ENCODE results near the gene FAM47E. TPM values are rescaled to one million over a fixed set of nuclear protein-coding genes. Genes with fewer than 3 reads are reported as not detected.
"Not testable (repeated sequence)": the region's sequence is repeated elsewhere in the genome, so short reads cannot be mapped to it uniquely, and the experiment has no call there.

FAM47E gene
- total RNA-seq, 1 donor from 2014 or later = 6.4 TPM

- Histone ChIP-seq H3K36me3 (no peaks in the 10 kb centered on the region), H3K4me3 (no peak overlapping the region), H3K27ac (no peak overlapping the region), H3K9me3 (peaks cover 12% of the 10 kb centered on the region), H3K4me1 (peaks cover 8% of the 10 kb centered on the region), H3K27me3 (ENCODE audit: low read depth) (no peaks in the 10 kb centered on the region)
- intact Hi-C loops (cut with DNase I) = no loop called here
- ATAC-seq (peak; percentile 76 to 84), DNase-seq (no peak)
- no peak for TF ChIP-seq CTCF (IDR thresholded peaks at IDR 0.05)
These were observed 15.6 kb upstream of the FAM47E start for GRCh38 chr4:76235915-76236314.

DNA sequence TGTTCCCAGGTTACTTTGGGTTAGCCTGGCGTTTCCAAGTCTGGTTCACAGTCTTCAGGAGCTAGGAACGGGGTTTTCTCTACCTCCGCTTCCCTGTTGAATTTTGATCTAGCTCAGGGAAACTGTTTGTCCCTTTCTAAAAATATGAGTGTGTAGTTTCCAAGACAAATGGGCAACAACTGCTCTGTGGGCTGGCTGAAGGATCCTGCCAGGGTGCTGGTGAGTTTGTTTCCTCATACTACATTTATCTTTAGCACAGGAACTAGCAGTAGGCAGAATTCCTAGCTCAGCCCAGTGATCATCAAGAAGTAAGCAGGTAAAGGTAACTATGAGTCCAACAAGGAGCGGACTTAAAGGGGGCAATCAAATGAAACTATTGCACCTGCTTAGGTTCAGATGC is 13.3 kb upstream of the FAM47E start:
- Histone ChIP-seq H3K9me3 (peaks cover 12% of the 10 kb centered on the region), H3K36me3 (no peaks in the 10 kb centered on the region), H3K27ac (no peak overlapping the region), H3K4me1 (peaks cover 1% of the 10 kb centered on the region), H3K27me3 (ENCODE audit: low read depth) (no peaks in the 10 kb centered on the region), H3K4me3 (no peak overlapping the region)
- no peak for TF ChIP-seq CTCF (IDR thresholded peaks at IDR 0.05)
- no peak for ATAC-seq
- intact Hi-C loops (cut with DNase I) = no loop called here
- DNase-seq = no peak

- intact Hi-C loops (cut with DNase I) = no loop called here
- no peak for TF ChIP-seq CTCF (IDR thresholded peaks at IDR 0.05)
- Histone ChIP-seq H3K36me3 (no peaks in the 10 kb centered on the region), H3K27me3 (ENCODE audit: low read depth) (no peaks in the 10 kb centered on the region), H3K9me3 (peaks cover 12% of the 10 kb centered on the region), H3K27ac (no peak overlapping the region), H3K4me1 (no peaks in the 10 kb centered on the region), H3K4me3 (no peak overlapping the region)
- ATAC-seq (no peak), DNase-seq (no peak)
These were observed 12.8 kb upstream of the FAM47E start for GRCh38 chr4:76238701-76239100.

DNA sequence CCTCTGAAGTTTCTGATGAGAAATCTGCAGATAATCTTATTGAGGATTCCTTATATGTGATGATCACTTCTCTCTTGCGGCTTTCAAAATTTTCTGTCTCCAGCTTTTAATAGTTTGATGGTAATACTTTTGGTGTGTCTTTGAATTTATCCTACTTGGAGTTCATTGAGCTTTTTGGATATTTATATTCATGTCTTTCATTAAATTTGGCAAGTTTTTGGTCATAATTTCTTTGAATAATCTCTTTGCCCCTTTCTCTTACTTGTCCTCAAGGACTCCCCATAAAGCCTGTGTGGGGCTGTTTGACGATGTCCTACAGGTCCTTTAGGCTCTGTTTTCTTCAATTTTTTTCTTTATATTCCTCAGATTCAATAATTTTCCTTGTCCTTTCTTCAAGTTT is 11.3 kb upstream of the FAM47E start:
- H3K4me1 ChIP-seq = no peaks in the 10 kb centered on the region
- H3K27ac ChIP-seq = no peak overlapping the region
- H3K27me3 ChIP-seq (ENCODE audit: low read depth) = no peaks in the 10 kb centered on the region
- intact Hi-C loops (cut with DNase I) = no loop called here
- H3K9me3 ChIP-seq = peaks cover 12% of the 10 kb centered on the region
- TF ChIP-seq CTCF (IDR thresholded peaks at IDR 0.05) = no peak
- DNase-seq = no peak
- H3K4me3 ChIP-seq = no peak overlapping the region
- no peak for ATAC-seq
- H3K36me3 ChIP-seq = no peaks in the 10 kb centered on the region

DNA sequence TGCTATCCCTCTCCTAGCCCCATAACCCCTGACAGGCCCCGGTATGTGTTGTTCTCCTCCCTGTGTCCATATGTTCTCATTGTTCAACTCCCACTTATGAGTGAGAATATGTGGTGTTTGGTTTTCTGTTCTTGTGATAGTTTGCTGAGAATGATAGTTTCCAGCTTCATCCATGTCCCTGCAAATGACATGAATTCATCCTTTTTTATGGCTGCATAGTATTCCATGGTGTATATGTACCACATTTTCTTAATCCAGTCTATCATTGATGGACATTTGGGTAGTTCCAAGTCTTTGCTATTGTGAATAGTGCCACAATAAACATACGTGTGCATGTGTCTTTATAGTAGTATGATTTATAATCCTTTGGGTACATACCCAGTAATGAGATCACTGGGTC is 7.6 kb upstream of the FAM47E start:
- H3K27me3 ChIP-seq (ENCODE audit: low read depth); DNase-seq; H3K4me3 ChIP-seq; H3K27ac ChIP-seq; intact Hi-C loops (cut with DNase I); ATAC-seq; H3K36me3 ChIP-seq; H3K4me1 ChIP-seq: not testable (repeated sequence)
- peaks cover 12% of the 10 kb centered on the region for H3K9me3 ChIP-seq

- Histone ChIP-seq H3K36me3 (no peaks in the 10 kb centered on the region), H3K27ac (no peak overlapping the region), H3K4me3 (no peak overlapping the region), H3K9me3 (no peaks in the 10 kb centered on the region), H3K4me1 (peaks cover 5% of the 10 kb centered on the region), H3K27me3 (ENCODE audit: low read depth) (peaks cover 5% of the 10 kb centered on the region)
- no peak for TF ChIP-seq CTCF (IDR thresholded peaks at IDR 0.05)
- peak in 1 of 2 donors; percentile 42 for ATAC-seq
- intact Hi-C loops (cut with DNase I) = no loop called here
- no peak for DNase-seq
These were observed 5.5 kb upstream of the FAM47E start for GRCh38 chr4:76246025-76246424.
